ENCODE measurements around the gene MRM2.

Gene MRM2

DNA sequence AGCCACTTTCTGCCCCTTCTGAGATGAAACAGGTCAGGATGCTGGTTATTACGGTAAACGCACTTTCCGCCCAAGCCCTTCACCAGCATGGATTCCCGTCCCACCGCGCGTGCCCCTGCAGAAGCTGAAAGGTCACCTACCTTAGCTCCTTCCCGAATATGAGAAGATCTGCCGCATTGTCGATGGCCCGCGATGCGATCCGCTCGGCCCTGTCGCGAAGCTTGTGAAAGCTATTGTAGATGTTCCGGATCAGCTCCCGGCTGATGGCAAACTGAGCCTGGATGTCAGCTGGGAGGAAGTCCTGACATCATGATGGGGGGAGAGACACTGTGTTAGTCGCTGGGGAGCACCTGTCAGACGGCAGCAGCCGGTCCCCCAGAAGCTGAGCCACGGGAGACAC lies 22.2 kb upstream of the MRM2 start:
- Histone ChIP-seq H3K36me3 (ENCODE audit: insufficient read depth, low read length) (peaks cover 5% of the 10 kb centered on the region), H3K4me3 (ENCODE audit: low read depth in 1 of 2, low read length in 2 of 2) (no peak overlapping the region), H3K9me3 (ENCODE audit: low read length) (no peaks in the 10 kb centered on the region), H3K27ac (ENCODE audit: low read depth, low read length) (no peak overlapping the region), H3K9ac (ENCODE audit: low read length) (no peak overlapping the region), H3K27me3 (ENCODE audit: control insufficient read depth in 1 of 2, insufficient read depth in 2 of 2, low read length in 2 of 2) (no peaks in the 10 kb centered on the region), H3K4me1 (ENCODE audit: insufficient read depth, low read length) (no peaks in the 10 kb centered on the region)

DNA sequence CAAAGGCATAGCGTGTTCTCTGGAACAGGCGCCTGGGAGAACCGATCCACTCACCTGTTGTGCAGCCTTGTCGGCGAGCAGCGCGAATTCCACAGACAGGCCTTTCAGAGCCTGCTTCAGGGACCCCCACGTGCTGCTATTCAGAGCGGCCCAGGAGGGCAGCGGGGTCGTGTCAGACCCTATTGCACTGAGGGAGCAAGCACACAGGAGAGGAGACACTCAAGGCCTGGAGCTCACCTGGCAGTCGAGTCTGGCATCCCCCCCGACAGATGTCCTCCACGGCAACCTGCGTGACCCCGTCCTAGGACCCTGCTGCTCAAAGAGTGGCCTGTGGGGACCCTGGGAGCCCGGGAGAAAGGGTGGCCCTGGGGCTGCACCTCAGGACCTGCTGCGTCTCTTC lies 21.2 kb upstream of the MRM2 start:
- no peak overlapping the region for H3K27ac ChIP-seq (ENCODE audit: low read depth, low read length)
- peaks cover 5% of the 10 kb centered on the region for H3K36me3 ChIP-seq (ENCODE audit: insufficient read depth, low read length)
- no peak overlapping the region for H3K4me3 ChIP-seq (ENCODE audit: low read depth in 1 of 2, low read length in 2 of 2)
- H3K4me1 ChIP-seq (ENCODE audit: insufficient read depth, low read length), result no peaks in the 10 kb centered on the region
- H3K9ac ChIP-seq (ENCODE audit: low read length), result no peak overlapping the region
- no peaks in the 10 kb centered on the region for H3K27me3 ChIP-seq (ENCODE audit: control insufficient read depth in 1 of 2, insufficient read depth in 2 of 2, low read length in 2 of 2)
- no peaks in the 10 kb centered on the region for H3K9me3 ChIP-seq (ENCODE audit: low read length)

DNA sequence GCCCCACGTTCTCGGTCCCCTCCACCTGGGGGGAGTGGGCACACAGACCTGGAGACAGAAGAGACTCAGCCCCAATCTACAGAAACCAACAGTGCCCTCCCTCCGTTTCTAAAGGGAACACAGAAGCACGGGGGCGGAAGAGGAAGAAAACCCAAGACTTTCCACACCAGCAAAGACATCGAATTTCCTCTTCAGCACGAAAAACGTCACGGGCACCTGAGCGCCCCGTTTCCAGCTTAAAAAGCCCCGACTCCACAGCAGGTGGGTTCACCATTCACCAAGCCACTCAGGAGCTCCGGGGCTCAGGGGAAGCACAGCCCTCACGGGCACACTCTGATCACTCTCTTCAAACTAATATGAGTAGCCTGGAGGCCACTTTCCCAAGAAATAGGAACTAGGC lies 19.6 kb upstream of the MRM2 start:
- Histone ChIP-seq H3K9me3 (ENCODE audit: low read length) (no peaks in the 10 kb centered on the region), H3K9ac (ENCODE audit: low read length) (no peak overlapping the region), H3K4me3 (ENCODE audit: low read depth in 1 of 2, low read length in 2 of 2) (no peak overlapping the region), H3K36me3 (ENCODE audit: insufficient read depth, low read length) (peaks cover 5% of the 10 kb centered on the region), H3K27ac (ENCODE audit: low read depth, low read length) (no peak overlapping the region), H3K4me1 (ENCODE audit: insufficient read depth, low read length) (no peaks in the 10 kb centered on the region), H3K27me3 (ENCODE audit: control insufficient read depth in 1 of 2, insufficient read depth in 2 of 2, low read length in 2 of 2) (no peaks in the 10 kb centered on the region)

GRCh38 chr7:2260820-2261219 lies 18.8 kb upstream of the MRM2 start:
- Histone ChIP-seq H3K27me3 (ENCODE audit: control insufficient read depth in 1 of 2, insufficient read depth in 2 of 2, low read length in 2 of 2) (no peaks in the 10 kb centered on the region), H3K36me3 (ENCODE audit: insufficient read depth, low read length) (peaks cover 5% of the 10 kb centered on the region), H3K9me3 (ENCODE audit: low read length) (no peaks in the 10 kb centered on the region), H3K4me1 (ENCODE audit: insufficient read depth, low read length) (no peaks in the 10 kb centered on the region), H3K27ac (ENCODE audit: low read depth, low read length) (no peak overlapping the region), H3K9ac (ENCODE audit: low read length) (no peak overlapping the region), H3K4me3 (ENCODE audit: low read depth in 1 of 2, low read length in 2 of 2) (no peak overlapping the region)

DNA sequence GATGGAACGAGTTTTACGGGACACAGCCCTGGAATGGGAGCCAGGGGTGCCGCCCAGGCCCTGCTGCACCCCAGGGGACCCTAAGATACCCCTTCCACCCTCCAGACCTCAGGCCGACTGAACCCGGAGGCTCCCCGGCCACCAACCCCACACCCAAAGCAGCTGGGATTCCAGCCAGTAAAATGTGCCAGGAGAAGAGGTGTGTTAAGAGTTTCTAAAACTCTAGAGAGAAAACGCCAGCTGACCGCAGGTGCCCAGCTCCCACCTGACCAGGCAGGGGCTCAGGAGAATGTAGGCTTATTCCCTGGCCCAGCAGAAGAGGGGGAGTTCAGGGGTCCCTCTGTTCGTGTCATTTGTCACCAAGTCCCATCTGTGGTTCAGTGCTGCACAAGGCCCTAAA lies 17.5 kb upstream of the MRM2 start:
- H3K9ac ChIP-seq (ENCODE audit: low read length), result no peak overlapping the region
- peaks cover 5% of the 10 kb centered on the region for H3K36me3 ChIP-seq (ENCODE audit: insufficient read depth, low read length)
- no peak overlapping the region for H3K4me3 ChIP-seq (ENCODE audit: low read depth in 1 of 2, low read length in 2 of 2)
- no peaks in the 10 kb centered on the region for H3K4me1 ChIP-seq (ENCODE audit: insufficient read depth, low read length)
- H3K27me3 ChIP-seq (ENCODE audit: control insufficient read depth in 1 of 2, insufficient read depth in 2 of 2, low read length in 2 of 2), result no peaks in the 10 kb centered on the region
- H3K27ac ChIP-seq (ENCODE audit: low read depth, low read length), result no peak overlapping the region
- no peaks in the 10 kb centered on the region for H3K9me3 ChIP-seq (ENCODE audit: low read length)

- no peak overlapping the region for H3K4me3 ChIP-seq (ENCODE audit: low read depth in 1 of 2, low read length in 2 of 2)
- H3K9me3 ChIP-seq (ENCODE audit: low read length), result no peaks in the 10 kb centered on the region
- H3K36me3 ChIP-seq (ENCODE audit: insufficient read depth, low read length), result peaks cover under 1% of the 10 kb centered on the region
- H3K4me1 ChIP-seq (ENCODE audit: insufficient read depth, low read length), result no peaks in the 10 kb centered on the region
- no peak overlapping the region for H3K27ac ChIP-seq (ENCODE audit: low read depth, low read length)
- H3K27me3 ChIP-seq (ENCODE audit: control insufficient read depth in 1 of 2, insufficient read depth in 2 of 2, low read length in 2 of 2), result no peaks in the 10 kb centered on the region
- no peak overlapping the region for H3K9ac ChIP-seq (ENCODE audit: low read length)
Observed at GRCh38 chr7:2258661-2259365, 16.8 kb upstream of the MRM2 start.

GRCh38 chr7:2257651-2258050 lies 15.6 kb upstream of the MRM2 start:
- Histone ChIP-seq H3K36me3 (ENCODE audit: insufficient read depth, low read length) (no peaks in the 10 kb centered on the region), H3K4me3 (ENCODE audit: low read depth in 1 of 2, low read length in 2 of 2) (no peak overlapping the region), H3K27ac (ENCODE audit: low read depth, low read length) (no peak overlapping the region), H3K27me3 (ENCODE audit: control insufficient read depth in 1 of 2, insufficient read depth in 2 of 2, low read length in 2 of 2) (no peaks in the 10 kb centered on the region), H3K9me3 (ENCODE audit: low read length) (no peaks in the 10 kb centered on the region), H3K4me1 (ENCODE audit: insufficient read depth, low read length) (no peaks in the 10 kb centered on the region), H3K9ac (ENCODE audit: low read length) (no peak overlapping the region)

- H3K4me3 ChIP-seq (ENCODE audit: low read depth in 1 of 2, low read length in 2 of 2), result no peak overlapping the region
- H3K4me1 ChIP-seq (ENCODE audit: insufficient read depth, low read length), result no peaks in the 10 kb centered on the region
- no peak overlapping the region for H3K27ac ChIP-seq (ENCODE audit: low read depth, low read length)
- no peaks in the 10 kb centered on the region for H3K27me3 ChIP-seq (ENCODE audit: control insufficient read depth in 1 of 2, insufficient read depth in 2 of 2, low read length in 2 of 2)
- H3K36me3 ChIP-seq (ENCODE audit: insufficient read depth, low read length), result no peaks in the 10 kb centered on the region
- H3K9me3 ChIP-seq (ENCODE audit: low read length), result no peaks in the 10 kb centered on the region
- H3K9ac ChIP-seq (ENCODE audit: low read length), result no peak overlapping the region
Observed at GRCh38 chr7:2257046-2257551, 15.1 kb upstream of the MRM2 start.

DNA sequence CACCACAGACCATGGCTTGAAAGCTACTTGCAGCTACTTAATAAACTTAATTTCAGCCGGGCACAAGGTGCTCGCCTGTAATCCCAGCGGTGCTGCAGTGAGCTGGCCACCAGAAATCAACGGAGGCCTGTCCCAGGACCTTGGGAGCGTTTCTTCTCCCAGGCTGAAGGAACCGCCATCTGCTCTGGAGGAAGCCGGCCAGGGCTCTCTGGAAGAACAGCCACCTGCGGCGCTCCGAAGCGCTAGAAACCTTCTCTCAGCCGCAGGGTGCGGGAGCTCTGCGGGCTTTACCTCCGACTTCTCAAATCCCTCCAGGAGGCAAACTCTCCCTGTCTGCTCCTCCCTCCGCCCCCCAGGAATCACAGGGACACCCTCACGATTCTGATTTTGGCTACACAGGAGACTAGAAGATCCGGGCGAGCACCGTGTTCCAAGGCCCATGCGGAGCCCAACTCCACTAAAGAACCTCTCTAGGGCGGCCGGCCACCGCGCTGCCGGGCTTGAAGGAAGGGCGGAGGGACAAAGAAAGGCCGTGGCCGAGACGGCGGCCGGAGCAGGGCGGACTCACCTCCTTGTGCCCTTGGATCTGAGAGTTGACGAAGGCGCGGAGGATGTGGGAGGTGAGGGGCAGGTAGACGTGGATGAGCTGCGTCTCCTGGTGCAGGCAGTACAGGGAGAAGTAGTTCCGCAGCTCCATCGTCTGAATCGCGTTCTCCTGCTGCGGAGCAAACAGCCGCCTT lies 14.5 kb upstream of the MRM2 start:
- H3K36me3 ChIP-seq (ENCODE audit: insufficient read depth, low read length), result no peaks in the 10 kb centered on the region
- H3K9me3 ChIP-seq (ENCODE audit: low read length), result no peaks in the 10 kb centered on the region
- no peak overlapping the region for H3K4me3 ChIP-seq (ENCODE audit: low read depth in 1 of 2, low read length in 2 of 2)
- no peaks in the 10 kb centered on the region for H3K27me3 ChIP-seq (ENCODE audit: control insufficient read depth in 1 of 2, insufficient read depth in 2 of 2, low read length in 2 of 2)
- H3K27ac ChIP-seq (ENCODE audit: low read depth, low read length), result no peak overlapping the region
- H3K9ac ChIP-seq (ENCODE audit: low read length), result no peak overlapping the region
- no peaks in the 10 kb centered on the region for H3K4me1 ChIP-seq (ENCODE audit: insufficient read depth, low read length)

- H3K9ac ChIP-seq (ENCODE audit: low read length), result no peak overlapping the region
- H3K9me3 ChIP-seq (ENCODE audit: low read length), result no peaks in the 10 kb centered on the region
- no peaks in the 10 kb centered on the region for H3K27me3 ChIP-seq (ENCODE audit: control insufficient read depth in 1 of 2, insufficient read depth in 2 of 2, low read length in 2 of 2)
- no peaks in the 10 kb centered on the region for H3K36me3 ChIP-seq (ENCODE audit: insufficient read depth, low read length)
- H3K27ac ChIP-seq (ENCODE audit: low read depth, low read length), result no peak overlapping the region
- no peak overlapping the region for H3K4me3 ChIP-seq (ENCODE audit: low read depth in 1 of 2, low read length in 2 of 2)
- H3K4me1 ChIP-seq (ENCODE audit: insufficient read depth, low read length), result no peaks in the 10 kb centered on the region
Observed at GRCh38 chr7:2255145-2256139, 13.4 kb upstream of the MRM2 start.
